Liver (tissue), 3 donors: ENCODE measurements around the gene TSHZ2.

ENCODE experiments used
- HNF4G ChIP-seq: IDR thresholded peaks from 2 replicates; pipeline ENCODE4 v1.6.1; 2016; ENCODE audit warnings: antibody characterized with exemption
- JUND ChIP-seq, 2 donors: IDR thresholded peaks; 2 replicates each; pipeline ENCODE4 v1.6.1; 2016; ENCODE audit warnings: antibody characterized with exemption in 2 of 2
- RXRA ChIP-seq, 2 donors: IDR thresholded peaks; 2 replicates each; pipeline ENCODE4 v1.6.1; 2017 to 2018; ENCODE audit warnings: antibody characterized with exemption in 2 of 2, mild to moderate bottlenecking in 1 of 2
- TAF1 ChIP-seq: conservative IDR thresholded peaks from 2 replicates; pipeline ENCODE4 v1.6.1; 2016; ENCODE audit warnings: antibody characterized with exemption, mild to moderate bottlenecking
- ZBTB33 ChIP-seq: IDR thresholded peaks from 2 replicates; pipeline ENCODE4 v1.6.1; 2016; ENCODE audit warnings: antibody characterized with exemption
- TF ChIP-seq, protein P1 (sequence below): fragments of 150-350 bp; IDR thresholded peaks from 2 replicates; pipeline ENCODE4 v1.5.1; 2017; ENCODE audit warnings: improper control_type of control experiment, low read depth, low read length; ENCODE audit not compliant: missing input control
- donor health status: healthy.
- donor health status: healthy.

DNA sequence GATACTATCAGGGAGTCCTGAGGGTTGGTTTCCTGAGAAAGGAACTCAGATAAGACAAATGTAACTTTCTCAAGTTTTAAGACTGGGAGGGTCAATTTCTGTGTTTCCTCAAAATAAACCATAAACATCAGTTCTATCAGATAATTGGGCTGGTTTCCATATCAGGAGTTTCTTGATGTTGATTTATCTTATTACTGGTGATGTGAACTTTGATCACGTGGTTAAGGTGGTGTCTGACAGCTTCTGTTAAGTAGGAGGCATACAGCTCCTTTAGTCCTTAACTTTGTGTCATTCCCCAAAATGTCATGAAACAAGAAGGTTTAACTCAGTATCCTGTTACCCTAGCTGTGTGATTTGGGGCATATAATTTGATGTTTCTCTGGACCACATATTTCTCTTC is 476.3 kb downstream of the TSHZ2 start:
- TF ChIP-seq, protein P1, sequence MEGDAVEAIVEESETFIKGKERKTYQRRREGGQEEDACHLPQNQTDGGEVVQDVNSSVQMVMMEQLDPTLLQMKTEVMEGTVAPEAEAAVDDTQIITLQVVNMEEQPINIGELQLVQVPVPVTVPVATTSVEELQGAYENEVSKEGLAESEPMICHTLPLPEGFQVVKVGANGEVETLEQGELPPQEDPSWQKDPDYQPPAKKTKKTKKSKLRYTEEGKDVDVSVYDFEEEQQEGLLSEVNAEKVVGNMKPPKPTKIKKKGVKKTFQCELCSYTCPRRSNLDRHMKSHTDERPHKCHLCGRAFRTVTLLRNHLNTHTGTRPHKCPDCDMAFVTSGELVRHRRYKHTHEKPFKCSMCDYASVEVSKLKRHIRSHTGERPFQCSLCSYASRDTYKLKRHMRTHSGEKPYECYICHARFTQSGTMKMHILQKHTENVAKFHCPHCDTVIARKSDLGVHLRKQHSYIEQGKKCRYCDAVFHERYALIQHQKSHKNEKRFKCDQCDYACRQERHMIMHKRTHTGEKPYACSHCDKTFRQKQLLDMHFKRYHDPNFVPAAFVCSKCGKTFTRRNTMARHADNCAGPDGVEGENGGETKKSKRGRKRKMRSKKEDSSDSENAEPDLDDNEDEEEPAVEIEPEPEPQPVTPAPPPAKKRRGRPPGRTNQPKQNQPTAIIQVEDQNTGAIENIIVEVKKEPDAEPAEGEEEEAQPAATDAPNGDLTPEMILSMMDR: no peak
- TF ChIP-seq ZBTB33 (no peak), TAF1 (no peak), JUND (IDR thresholded peaks at IDR 0.05) (no peak), HNF4G (no peak), RXRA (IDR thresholded peaks at IDR 0.05) (no peak)
